Ishikawa (cell line): ENCODE results near the gene RAP1GAP.

Experiments used
- CEBPB ChIP-seq: IDR thresholded peaks from 2 replicates; pipeline ENCODE4 v1.6.1; 2012
- CREB1 ChIP-seq: IDR thresholded peaks from 2 replicates; pipeline ENCODE4 v1.6.1; 2012; ENCODE audit warnings: low read depth
- EGR1 ChIP-seq: IDR thresholded peaks from 2 replicates; pipeline ENCODE4 v1.6.1; 2012
- EP300 ChIP-seq: IDR thresholded peaks from 2 replicates; pipeline ENCODE4 v1.6.1; 2012; ENCODE audit warnings: borderline replicate concordance
- FOXM1 ChIP-seq: IDR thresholded peaks from 2 replicates; pipeline ENCODE4 v1.6.1; 2012; ENCODE audit warnings: low read depth, borderline replicate concordance
- NFIC ChIP-seq: IDR thresholded peaks from 2 replicates; pipeline ENCODE4 v1.6.1; 2012
- RAD21 ChIP-seq: IDR thresholded peaks from 2 replicates; pipeline ENCODE4 v1.6.1; 2012; ENCODE audit warnings: low read depth
- REST ChIP-seq: IDR thresholded peaks from 2 replicates; pipeline ENCODE4 v1.6.1; 2012; ENCODE audit warnings: low read depth, mild to moderate bottlenecking
- TAF1 ChIP-seq: IDR thresholded peaks from 2 replicates; pipeline ENCODE4 v1.6.1; 2012; ENCODE audit warnings: low read depth, mild to moderate bottlenecking
- TCF12 ChIP-seq: IDR thresholded peaks from 2 replicates; pipeline ENCODE4 v1.6.1; 2012; ENCODE audit warnings: low read depth
- TEAD4 ChIP-seq: IDR thresholded peaks from 2 replicates; pipeline ENCODE4 v1.6.1; 2012
- USF1 ChIP-seq: IDR thresholded peaks from 2 replicates; pipeline ENCODE4 v1.6.1; 2012
- YY1 ChIP-seq: IDR thresholded peaks from 2 replicates; pipeline ENCODE4 v1.6.1; 2012; ENCODE audit warnings: low read depth
- ZBTB7A ChIP-seq: IDR thresholded peaks from 2 replicates; pipeline ENCODE4 v1.6.1; 2012; ENCODE audit warnings: low read depth
- TF ChIP-seq, protein P1 (sequence below): IDR thresholded peaks from 2 replicates; pipeline ENCODE4 v1.6.1; 2012

Gene RAP1GAP

DNA sequence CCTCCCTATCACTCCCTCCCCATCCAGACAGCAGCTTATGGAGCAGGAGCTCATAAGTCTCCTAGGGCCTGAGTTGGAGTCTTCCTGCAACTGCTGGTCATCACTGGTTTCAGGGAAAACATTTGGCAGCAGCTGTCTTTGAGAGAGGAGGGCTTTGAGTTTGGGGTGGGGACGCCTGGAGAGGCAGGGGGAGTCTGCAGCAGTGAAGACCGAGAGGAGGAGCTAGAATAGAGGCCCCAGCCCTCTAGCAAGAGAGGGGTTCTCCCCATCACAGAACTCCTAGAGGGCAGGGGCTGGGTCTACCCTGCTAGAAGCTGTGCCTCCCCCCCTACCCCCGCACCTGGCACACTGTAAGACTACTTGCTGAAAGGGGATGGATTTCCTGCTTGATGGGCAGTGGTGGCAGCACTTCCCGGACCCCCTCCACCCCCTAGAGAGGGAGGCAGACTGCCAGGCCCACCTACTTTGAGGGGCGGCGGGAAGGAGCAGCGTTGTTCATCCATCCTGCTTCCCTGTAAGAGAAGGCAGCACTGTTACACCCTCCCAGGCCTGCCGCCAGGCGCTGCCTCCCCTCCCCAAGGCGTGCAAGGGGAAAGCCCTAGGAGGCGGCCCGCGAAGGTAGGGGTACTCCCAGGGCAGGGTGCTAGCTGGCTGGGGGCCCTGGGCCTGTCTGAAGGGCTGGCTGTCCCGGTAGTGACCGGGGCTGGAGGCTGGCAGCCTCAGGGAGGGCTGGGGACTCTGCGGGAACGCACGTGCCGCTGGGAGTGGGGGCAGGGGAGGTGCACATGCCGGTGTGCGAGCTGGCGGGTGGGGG, 50.4 kb downstream of the RAP1GAP start:
- TF ChIP-seq CREB1 (no peak), USF1 (no peak), EGR1 (no peak), TAF1 (no peak), CEBPB (no peak), RAD21 (no peak), ZBTB7A (no peak), EP300 (no peak), NFIC (no peak), YY1 (no peak), TCF12 (no peak), TEAD4 (no peak)
- TF ChIP-seq, protein P1, sequence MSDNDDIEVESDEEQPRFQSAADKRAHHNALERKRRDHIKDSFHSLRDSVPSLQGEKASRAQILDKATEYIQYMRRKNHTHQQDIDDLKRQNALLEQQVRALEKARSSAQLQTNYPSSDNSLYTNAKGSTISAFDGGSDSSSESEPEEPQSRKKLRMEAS: no peak

DNA sequence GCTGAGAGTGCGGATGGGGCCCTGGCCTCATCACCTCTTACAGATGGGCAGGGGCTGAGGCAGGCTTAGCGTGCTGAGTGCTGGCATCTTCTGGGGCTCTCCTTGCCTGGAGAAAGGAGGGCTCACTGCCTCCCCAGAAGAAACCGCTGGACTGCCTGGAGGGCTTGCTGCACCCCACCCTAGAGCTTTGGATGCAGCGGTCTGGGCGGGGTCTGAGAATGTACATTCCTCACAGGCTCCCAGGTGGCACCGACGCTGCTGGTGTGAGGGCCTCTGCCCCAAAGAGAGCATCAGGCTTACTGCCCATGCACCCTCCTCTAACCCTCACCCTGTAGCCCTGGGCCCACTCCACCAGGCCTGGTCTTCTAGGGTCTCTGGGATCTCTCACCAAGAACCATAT, 51.1 kb downstream of the RAP1GAP start:
- TF ChIP-seq ZBTB7A: no peak

DNA sequence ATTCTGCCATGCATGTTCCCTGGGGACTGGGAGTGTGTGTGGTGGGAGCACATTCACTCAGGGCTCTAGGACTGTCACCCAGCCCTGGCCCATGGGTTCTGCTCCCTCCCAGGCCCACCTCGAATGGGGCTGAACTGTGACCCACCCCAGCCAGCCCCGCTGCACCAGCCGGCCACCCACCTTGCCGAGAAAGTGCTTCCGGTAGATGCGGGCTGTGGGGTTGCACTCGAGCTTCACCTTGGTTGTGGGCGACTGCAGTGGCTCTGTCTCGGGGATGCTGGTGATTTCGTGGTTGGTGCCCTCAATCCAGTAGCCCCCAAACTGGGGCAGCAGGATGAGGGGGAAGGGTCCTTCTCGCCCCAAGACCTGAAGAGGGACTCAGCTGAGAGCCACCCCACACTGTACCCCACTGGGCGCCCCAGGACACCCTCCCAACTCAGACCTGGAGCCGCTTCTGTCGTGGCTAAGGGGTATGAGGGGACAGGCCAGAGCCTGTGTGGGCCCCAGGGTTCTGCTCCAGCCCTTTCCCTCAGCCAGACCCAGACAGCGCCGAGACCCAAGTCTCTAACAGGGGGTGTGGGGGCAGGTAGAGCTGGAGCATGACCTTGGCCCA, 51.9 kb downstream of the RAP1GAP start:
- no peak for TF ChIP-seq YY1
- no peak for TF ChIP-seq EGR1
- TF ChIP-seq, protein P1: no peak

GRCh38 chr1:21616372-21616771, 52.8 kb downstream of the RAP1GAP start:
- TF ChIP-seq EGR1 (no peak), TCF12 (no peak), CREB1 (no peak), EP300 (no peak), CEBPB (no peak), YY1 (no peak), NFIC (no peak), ZBTB7A (no peak), RAD21 (no peak), USF1 (no peak), TAF1 (no peak), REST (no peak), FOXM1 (no peak), TEAD4 (no peak)
- TF ChIP-seq, protein P1: no peak

DNA sequence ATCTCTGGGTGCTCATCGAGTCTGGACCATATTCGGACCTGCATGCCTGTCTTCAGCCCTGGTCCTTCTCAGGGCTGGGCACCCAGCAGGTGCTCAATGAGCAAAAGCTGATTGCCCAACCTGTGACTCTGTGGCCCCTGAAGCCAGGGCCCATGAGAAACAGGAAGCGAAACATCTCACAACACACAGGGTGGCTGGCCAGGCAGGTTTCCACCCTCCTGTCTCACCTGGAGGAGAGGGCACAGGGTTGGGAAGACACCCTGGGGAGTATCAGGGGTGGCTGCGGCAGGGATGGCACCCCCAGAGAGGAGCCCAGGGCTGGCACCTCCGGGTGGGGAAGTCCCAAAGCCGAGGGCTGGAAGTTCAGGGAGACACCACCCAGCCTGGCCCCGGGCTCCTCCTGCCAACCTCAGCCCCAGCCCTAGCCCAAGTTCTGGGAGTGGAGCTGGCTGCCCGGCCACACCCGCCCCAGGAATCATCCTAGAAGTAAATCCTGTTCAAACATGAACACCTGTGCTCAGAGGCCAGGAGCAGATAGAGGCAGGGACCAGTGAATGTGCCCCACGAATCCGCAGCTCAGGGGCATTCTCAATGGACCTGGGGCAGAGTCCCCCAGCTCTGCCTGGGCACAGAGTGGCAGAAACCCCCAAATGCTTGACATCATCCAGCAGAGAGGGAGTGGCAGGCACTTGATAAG, 54.6 kb downstream of the RAP1GAP start:
- TF ChIP-seq EP300 (no peak), YY1 (no peak), TEAD4 (no peak), TAF1 (no peak), NFIC (no peak), RAD21 (no peak), CEBPB (no peak), TCF12 (no peak), REST (no peak), FOXM1 (no peak), ZBTB7A (no peak), CREB1 (no peak), EGR1 (no peak), USF1 (no peak)
- TF ChIP-seq, protein P1: no peak
